HK-2 (cell line): Measurements from ENCODE around the gene MGP.

ENCODE experiments used
- DNase-seq: peaks from one replicate; pipeline ENCODE4 v3.0.0-alpha.2; 2018; ENCODE audit not compliant: unreplicated experiment

Gene MGP

GRCh38 chr12:14903386-14904098 lies 17.9 kb upstream of the MGP start:
- DNase-seq: no peak

GRCh38 chr12:14902465-14902864 lies 16.8 kb upstream of the MGP start:
- no peak for DNase-seq

- no peak for DNase-seq
Measured at GRCh38 chr12:14901228-14901562, 15.5 kb upstream of the MGP start.

GRCh38 chr12:14900521-14901227 lies 15.0 kb upstream of the MGP start:
- DNase-seq: no peak

GRCh38 chr12:14896521-14897169 lies 11.0 kb upstream of the MGP start:
- DNase-seq: no peak

- no peak for DNase-seq
Measured at GRCh38 chr12:14893506-14894250, 8.0 kb upstream of the MGP start.

- DNase-seq: no peak
Measured at GRCh38 chr12:14892726-14893505, 7.3 kb upstream of the MGP start.

- DNase-seq: no peak
Measured at GRCh38 chr12:14890701-14891100, 5.0 kb upstream of the MGP start.

GRCh38 chr12:14886271-14886670 lies 617 bp upstream of the MGP start:
- no peak for DNase-seq

GRCh38 chr12:14884458-14884878 lies 1.2 kb downstream of the MGP start:
- DNase-seq: peak; percentile 43

GRCh38 chr12:14883686-14884085 lies 2.0 kb downstream of the MGP start:
- DNase-seq: no peak

- no peak for DNase-seq
Measured at GRCh38 chr12:14880890-14881453, 4.7 kb downstream of the MGP start.

- DNase-seq: no peak
Measured at GRCh38 chr12:14879222-14879933, 6.3 kb downstream of the MGP start.

- DNase-seq: no peak
Measured at GRCh38 chr12:14878488-14878887, 7.2 kb downstream of the MGP start.

- DNase-seq: no peak
Measured at GRCh38 chr12:14876833-14877232, 8.8 kb downstream of the MGP start.

GRCh38 chr12:14874882-14875281 lies 10.8 kb downstream of the MGP start:
- no peak for DNase-seq

- DNase-seq: no peak
Measured at GRCh38 chr12:14873440-14874185, 12.0 kb downstream of the MGP start.

- DNase-seq: no peak
Measured at GRCh38 chr12:14871886-14872285, 13.8 kb downstream of the MGP start.

- DNase-seq: no peak
Measured at GRCh38 chr12:14871247-14871646, 14.4 kb downstream of the MGP start.
